ENCODE data around the gene HOXC4.

HOXC4 gene

GRCh38 chr12:54016051-54016450 is 37.6 kb upstream of the HOXC4 start:
- DNase-seq (ENCODE audit: low read depth) = no peak

- DNase-seq (ENCODE audit: low read depth) = no peak
Measured at GRCh38 chr12:54016478-54016964, 37.1 kb upstream of the HOXC4 start.

GRCh38 chr12:54017027-54017788 is 36.4 kb upstream of the HOXC4 start:
- no peak for DNase-seq (ENCODE audit: low read depth)

- peak; percentile 61 for DNase-seq (ENCODE audit: low read depth)
Measured at GRCh38 chr12:54017878-54018467, 35.7 kb upstream of the HOXC4 start.

- DNase-seq (ENCODE audit: low read depth) = no peak
Measured at GRCh38 chr12:54018468-54018984, 35.1 kb upstream of the HOXC4 start.

- no peak for DNase-seq (ENCODE audit: low read depth)
Measured at GRCh38 chr12:54019091-54019811, 34.4 kb upstream of the HOXC4 start.

GRCh38 chr12:54019924-54020590 is 33.6 kb upstream of the HOXC4 start:
- no peak for DNase-seq (ENCODE audit: low read depth)

GRCh38 chr12:54020591-54021405 is 32.8 kb upstream of the HOXC4 start:
- DNase-seq (ENCODE audit: low read depth) = no peak

- no peak for DNase-seq (ENCODE audit: low read depth)
Measured at GRCh38 chr12:54021432-54022013, 32.1 kb upstream of the HOXC4 start.

GRCh38 chr12:54022960-54023884 is 30.4 kb upstream of the HOXC4 start:
- DNase-seq (ENCODE audit: low read depth) = no peak

- no peak for DNase-seq (ENCODE audit: low read depth)
Measured at GRCh38 chr12:54024127-54024526, 29.5 kb upstream of the HOXC4 start.

GRCh38 chr12:54024581-54025305 is 28.9 kb upstream of the HOXC4 start:
- DNase-seq (ENCODE audit: low read depth) = no peak

GRCh38 chr12:54025499-54026405 is 27.9 kb upstream of the HOXC4 start:
- no peak for DNase-seq (ENCODE audit: low read depth)

- DNase-seq (ENCODE audit: low read depth) = no peak
Measured at GRCh38 chr12:54026640-54027441, 26.8 kb upstream of the HOXC4 start.

- DNase-seq (ENCODE audit: low read depth) = no peak
Measured at GRCh38 chr12:54027442-54027786, 26.2 kb upstream of the HOXC4 start.

GRCh38 chr12:54028314-54029201 is 25.1 kb upstream of the HOXC4 start, which contains the start of gene HOXC6:
Gene HOXC6 (plus strand): TSS chr12:54028440. CDS start chr12:54028522, 82 bp downstream.
- no peak for DNase-seq (ENCODE audit: low read depth)

All from activated T-cell treated with anti-CD3 and anti-CD28 coated beads for 1 hour (primary cell).